ENCODE data around the gene NFKBIE.

- TF ChIP-seq CTCF (IDR thresholded peaks at IDR 0.05) (no peak), POLR2AphosphoS5 (IDR thresholded peaks at IDR 0.05) (no peak), EP300 (IDR thresholded peaks at IDR 0.05) (no peak)
Observed at GRCh38 chr6:44258921-44259320, 6.4 kb downstream of the NFKBIE start.
